Measurements from ENCODE around the gene RNASEH2A. TPM values are rescaled to one million over a fixed set of nuclear protein-coding genes. Genes with fewer than 3 reads are reported as not detected.

The RNASEH2A gene
- total RNA-seq, 2 donors from 2014 or later, result 20.8 to 63.5 TPM

DNA sequence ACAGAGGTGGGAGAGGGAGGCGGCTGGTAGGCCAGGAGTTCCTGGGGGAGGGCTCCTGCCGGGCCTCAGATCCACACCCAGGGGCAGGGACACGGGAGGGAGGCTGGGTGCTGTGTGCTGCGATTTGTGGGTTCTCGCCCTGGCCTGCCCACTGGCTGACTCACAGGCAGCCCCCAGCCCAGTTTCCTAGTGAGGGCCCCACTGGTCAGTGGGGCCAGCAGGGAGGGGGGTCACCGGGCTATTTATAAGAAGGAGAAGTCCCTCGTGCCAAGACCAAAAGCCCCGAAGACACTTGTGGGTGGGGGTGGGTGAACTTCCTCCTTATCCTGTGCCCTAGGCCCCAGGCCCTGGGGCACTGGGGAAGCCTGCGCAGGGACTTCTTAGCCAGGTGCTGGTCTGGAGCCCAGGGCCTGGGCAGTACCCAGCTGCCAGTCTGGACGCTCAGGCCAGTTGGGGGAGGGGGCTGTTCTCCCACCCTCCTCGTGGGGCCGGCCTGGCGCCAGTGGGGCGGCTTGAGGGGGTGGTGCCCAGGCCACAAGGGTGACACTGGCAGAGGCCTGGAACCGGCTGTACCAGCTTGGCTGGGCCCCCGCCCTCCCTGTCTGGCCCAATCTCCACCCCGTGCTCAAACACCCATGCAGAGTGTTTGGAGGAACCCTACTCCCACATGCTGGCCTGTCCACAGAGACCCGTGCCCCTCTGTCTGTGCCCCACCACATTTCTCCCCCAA, 20.1 kb upstream of the RNASEH2A start:
- no peak for DNase-seq (ENCODE audit: low spot score)
- peaks cover 27 to 28% of the 10 kb centered on the region in 2 donors for H3K4me1 Mint-ChIP-seq (ENCODE audit: low read depth in 2 of 2)
- no peaks in the 10 kb centered on the region for H3K9me3 Mint-ChIP-seq
- no peaks in the 10 kb centered on the region for H3K36me3 Mint-ChIP-seq
- H3K27me3 Mint-ChIP-seq, result no peaks in the 10 kb centered on the region
- no peak overlapping the region for H3K4me3 Mint-ChIP-seq
- no peak overlapping the region for H3K27ac Mint-ChIP-seq
- ATAC-seq, result no peak

DNA sequence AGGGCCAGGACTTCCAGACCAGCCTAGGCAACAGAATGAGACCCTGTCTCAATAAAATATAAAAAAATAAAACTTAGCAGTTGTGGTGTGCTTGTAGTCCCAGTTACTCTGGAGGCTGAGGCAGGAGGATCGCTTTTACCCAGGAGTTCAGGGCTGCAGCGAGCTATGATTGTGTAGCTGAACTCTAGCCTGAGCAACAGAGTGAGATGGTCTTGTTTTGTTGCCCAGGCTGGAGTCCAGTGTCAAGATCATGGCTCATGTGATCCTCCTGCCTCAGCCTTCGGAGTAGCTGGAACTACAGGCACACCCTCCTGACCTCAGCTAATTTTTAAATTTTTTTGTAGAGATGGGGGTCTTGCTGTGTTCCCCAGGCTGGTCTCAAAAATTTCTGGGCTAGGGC, 19.4 kb upstream of the RNASEH2A start:
- H3K27me3 Mint-ChIP-seq, result no peaks in the 10 kb centered on the region
- no peak overlapping the region for H3K27ac Mint-ChIP-seq
- no peaks in the 10 kb centered on the region for H3K9me3 Mint-ChIP-seq
- no peak overlapping the region for H3K4me3 Mint-ChIP-seq
- DNase-seq (ENCODE audit: low spot score) (no peak), ATAC-seq (no peak)
- no peaks in the 10 kb centered on the region for H3K36me3 Mint-ChIP-seq
- peaks cover 20 to 28% of the 10 kb centered on the region in 2 donors for H3K4me1 Mint-ChIP-seq (ENCODE audit: low read depth in 2 of 2)

DNA sequence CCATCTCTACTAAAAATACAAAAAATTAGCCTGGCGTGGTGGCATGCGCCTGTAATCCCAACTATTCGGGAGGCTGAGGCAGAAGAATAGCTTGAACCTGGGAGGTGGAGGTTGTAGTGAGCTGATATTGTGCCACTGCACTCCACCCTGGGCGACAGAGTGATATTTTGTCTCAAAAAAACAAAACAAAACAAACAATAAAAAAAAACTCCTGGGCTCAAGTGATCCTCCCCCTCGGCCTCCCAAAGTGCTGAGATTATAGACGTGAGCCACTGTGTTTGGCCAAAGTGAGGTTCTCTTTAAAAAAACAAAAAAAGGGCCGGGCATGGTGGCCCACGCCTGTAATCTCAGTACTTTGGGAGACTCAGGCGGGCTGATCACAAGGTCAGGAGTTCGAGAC, 18.9 kb upstream of the RNASEH2A start:
- H3K4me3 Mint-ChIP-seq, result no peak overlapping the region

DNA sequence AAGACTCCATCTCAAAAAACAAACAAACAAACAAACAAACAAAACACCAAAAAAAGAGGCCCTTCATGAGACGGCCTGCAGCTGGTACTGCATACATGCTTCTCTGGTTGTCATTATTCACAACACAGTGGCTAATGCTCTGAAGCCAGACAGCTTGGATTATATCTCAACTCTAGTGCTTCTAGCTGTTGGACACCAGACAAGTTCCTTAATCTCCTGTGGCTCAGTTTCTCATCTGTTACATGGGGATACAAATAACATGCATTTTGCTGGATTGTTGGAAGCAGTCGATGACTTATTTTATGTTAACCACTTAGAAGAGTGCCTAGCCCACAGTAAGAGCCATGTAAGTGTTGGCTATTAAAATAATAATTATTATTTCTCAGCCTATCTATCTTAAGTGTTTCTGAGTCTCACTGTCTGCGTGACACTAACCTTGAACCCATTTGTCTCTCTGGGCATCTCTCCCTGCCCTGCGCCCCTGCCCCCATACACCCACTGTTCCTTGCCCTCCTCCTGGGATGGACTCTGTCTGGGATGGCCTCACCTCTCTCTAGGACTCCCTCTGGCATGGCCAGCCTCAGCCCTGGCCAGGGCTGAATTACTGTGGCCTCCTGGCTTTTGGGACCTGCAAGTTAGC, 18.2 kb upstream of the RNASEH2A start:
- peak overlapping the region; percentile 93 for H3K4me3 Mint-ChIP-seq
- no peaks in the 10 kb centered on the region for H3K36me3 Mint-ChIP-seq
- no peaks in the 10 kb centered on the region for H3K9me3 Mint-ChIP-seq
- ATAC-seq, result no peak
- no peaks in the 10 kb centered on the region for H3K27me3 Mint-ChIP-seq
- peaks cover 17 to 25% of the 10 kb centered on the region in 2 donors for H3K4me1 Mint-ChIP-seq (ENCODE audit: low read depth in 2 of 2)
- peak overlapping the region; percentile 89 to 95 for H3K27ac Mint-ChIP-seq
- DNase-seq (ENCODE audit: low spot score), result no peak

More for the DNA sequence above, 18.9 kb upstream of the RNASEH2A start:
- Mint-ChIP-seq H3K4me1 (ENCODE audit: low read depth in 2 of 2) (peaks cover 17 to 25% of the 10 kb centered on the region in 2 donors), H3K9me3 (no peaks in the 10 kb centered on the region), H3K27me3 (no peaks in the 10 kb centered on the region), H3K27ac (no peak overlapping the region), H3K36me3 (no peaks in the 10 kb centered on the region)
- ATAC-seq (no peak), DNase-seq (ENCODE audit: low spot score) (no peak)

DNA sequence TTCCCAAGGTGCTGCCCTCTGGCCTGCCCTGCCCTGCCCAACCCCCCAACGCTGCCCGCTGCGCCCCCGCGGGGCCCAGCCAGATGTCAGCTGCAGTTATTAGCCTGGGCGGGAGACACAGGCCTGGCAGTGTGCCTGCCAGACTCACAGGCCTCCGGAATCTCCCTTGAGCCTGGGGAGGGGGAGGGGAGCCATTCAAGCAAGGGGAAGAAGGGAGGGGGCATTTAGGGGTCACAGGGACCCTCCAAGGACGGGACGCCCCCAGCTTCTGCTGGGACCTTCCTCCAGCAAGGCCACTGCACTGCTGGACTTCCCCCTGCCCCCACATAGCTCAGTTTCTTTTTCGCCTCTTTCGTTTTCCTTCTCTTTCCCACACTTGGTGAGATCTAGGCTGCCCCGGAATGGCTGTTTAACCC, 17.7 kb upstream of the RNASEH2A start:
- no peaks in the 10 kb centered on the region for H3K9me3 Mint-ChIP-seq
- DNase-seq (ENCODE audit: low spot score), result peak; percentile 87
- peak overlapping the region; percentile 93 for H3K4me3 Mint-ChIP-seq
- no peaks in the 10 kb centered on the region for H3K27me3 Mint-ChIP-seq
- ATAC-seq, result peak in 1 of 2 donors; percentile 1
- peak overlapping the region; percentile 89 to 95 for H3K27ac Mint-ChIP-seq
- H3K4me1 Mint-ChIP-seq (ENCODE audit: low read depth in 2 of 2), result peaks cover 17 to 22% of the 10 kb centered on the region in 2 donors
- no peaks in the 10 kb centered on the region for H3K36me3 Mint-ChIP-seq

DNA sequence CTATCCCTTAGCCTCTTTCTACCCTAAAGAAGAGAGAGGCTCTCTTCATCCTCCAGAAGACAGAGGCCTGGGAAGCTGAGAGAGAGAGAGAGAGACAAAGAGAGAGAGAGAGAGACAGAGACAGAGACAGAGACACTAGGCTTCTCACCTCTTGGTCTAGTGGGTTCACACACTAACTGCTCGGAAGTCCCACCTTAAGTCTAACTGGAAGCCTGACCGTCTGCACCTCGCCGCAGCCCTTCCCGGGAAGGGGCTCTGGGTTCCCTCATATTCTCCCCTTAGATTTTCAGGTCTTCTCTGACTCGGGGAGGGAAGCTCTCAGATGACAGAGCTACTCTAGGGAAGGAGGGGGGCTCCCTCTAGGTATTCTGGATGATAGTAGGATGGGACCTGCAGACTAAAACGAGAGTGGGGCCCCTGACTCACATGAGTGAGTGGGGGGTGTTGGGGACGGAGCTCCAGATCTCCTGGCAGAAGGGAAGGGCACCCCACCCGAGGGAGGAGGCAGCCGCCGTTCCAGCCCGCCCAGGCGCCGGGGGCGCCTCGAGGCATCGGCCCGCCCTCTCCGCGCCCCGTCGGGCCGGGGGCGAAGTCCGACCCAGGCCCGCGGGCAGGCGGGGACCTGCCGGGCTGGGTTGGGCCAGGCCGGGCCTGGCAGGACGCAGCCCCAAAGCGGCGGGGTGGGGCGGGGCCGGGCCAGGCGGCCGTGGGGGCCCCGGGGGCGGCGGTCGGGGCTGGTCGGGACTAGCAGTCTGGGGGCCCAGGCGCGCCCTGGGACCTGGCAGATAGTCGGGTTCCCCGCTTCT, 17.1 kb upstream of the RNASEH2A start:
- H3K27ac Mint-ChIP-seq, result peak overlapping the region; percentile 89 to 95
- DNase-seq (ENCODE audit: low spot score), result peak; percentile 74
- peak overlapping the region; percentile 97 for H3K4me3 Mint-ChIP-seq
- no peaks in the 10 kb centered on the region for H3K27me3 Mint-ChIP-seq
- no peaks in the 10 kb centered on the region for H3K36me3 Mint-ChIP-seq
- no peaks in the 10 kb centered on the region for H3K9me3 Mint-ChIP-seq
- peaks cover 21 to 25% of the 10 kb centered on the region in 2 donors for H3K4me1 Mint-ChIP-seq (ENCODE audit: low read depth in 2 of 2)
- ATAC-seq, result no peak

DNA sequence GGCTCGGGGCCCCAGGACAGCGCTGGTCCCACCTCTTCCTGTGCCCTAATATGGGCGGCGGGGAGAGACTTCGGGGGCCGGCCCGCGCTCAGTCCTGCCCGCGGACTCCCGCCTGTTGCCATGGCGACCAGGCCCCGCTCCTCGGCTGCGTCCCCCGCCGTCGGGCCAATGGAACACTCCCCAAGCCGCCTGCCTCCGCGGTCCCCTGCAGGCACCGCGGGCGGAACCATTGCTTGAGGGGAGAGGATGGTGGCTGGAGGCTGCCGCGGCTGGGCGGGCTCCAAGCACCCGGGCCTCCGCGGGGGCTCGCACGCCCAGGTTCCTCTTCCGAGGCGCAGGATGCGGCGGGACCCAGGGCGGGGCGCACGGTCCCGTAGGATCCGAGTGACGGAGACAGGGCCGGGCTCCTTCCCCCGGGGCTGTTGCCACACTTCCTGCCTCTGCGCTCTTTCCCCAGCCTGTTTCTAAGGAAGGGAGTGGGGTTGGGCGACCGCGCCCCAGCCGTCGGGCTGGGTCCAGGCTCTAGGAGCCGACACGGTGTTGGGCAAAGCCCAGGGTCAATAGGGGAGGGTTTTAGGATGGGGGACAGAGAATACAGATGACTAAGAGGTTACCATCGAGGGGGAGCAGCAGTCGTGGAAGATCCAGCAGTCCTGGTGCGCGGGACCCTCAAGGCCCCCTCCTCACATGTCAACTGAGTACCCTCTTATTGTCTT, 16.3 kb upstream of the RNASEH2A start:
- Mint-ChIP-seq H3K4me1 (ENCODE audit: low read depth in 2 of 2) (peaks cover 25 to 29% of the 10 kb centered on the region in 2 donors), H3K9me3 (no peaks in the 10 kb centered on the region), H3K27me3 (no peaks in the 10 kb centered on the region), H3K4me3 (peak overlapping the region; percentile 97), H3K27ac (peak overlapping the region; percentile 90 to 98), H3K36me3 (no peaks in the 10 kb centered on the region)
- ATAC-seq (peak; percentile 66 to 69), DNase-seq (ENCODE audit: low spot score) (peak; percentile 99)

DNA sequence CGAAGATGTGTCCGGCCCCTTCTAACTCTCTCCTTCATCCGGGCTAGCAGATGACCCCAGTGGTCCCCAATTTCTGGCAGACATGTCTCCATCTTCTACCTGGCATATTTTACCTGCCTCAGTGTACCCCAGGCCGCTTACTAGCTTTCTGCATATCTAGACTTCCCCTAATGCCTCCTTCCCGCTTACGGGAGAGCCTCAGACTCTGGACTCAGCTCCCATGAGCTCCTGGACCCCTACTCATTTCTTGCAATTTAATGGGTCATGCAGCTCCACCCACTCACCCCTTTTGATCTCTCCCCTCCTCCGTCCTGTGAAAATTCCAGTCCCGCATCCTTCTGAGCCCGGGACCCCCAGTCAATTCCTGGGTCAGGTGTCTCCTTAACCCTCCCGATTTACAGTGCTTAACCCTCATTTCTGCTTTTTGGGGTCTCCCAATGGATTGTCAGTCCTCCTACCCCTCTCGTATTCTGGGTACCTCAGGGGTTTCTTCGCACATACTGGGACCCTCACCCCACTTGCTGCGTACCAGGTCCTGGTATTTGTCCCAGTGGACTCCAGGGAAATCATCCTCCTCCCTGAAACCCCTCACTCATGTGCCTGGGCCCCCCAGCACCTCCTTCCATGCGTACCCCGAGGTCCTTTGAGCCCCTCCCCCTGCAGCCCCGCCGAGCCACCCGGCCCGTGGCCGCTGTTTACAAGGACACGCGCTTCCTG, 15.6 kb upstream of the RNASEH2A start:
- H3K27ac Mint-ChIP-seq, result peak overlapping the region; percentile 90 to 98
- ATAC-seq (no peak), DNase-seq (ENCODE audit: low spot score) (no peak)
- no peaks in the 10 kb centered on the region for H3K36me3 Mint-ChIP-seq
- H3K4me3 Mint-ChIP-seq, result peak overlapping the region; percentile 97
- no peaks in the 10 kb centered on the region for H3K27me3 Mint-ChIP-seq
- H3K9me3 Mint-ChIP-seq, result no peaks in the 10 kb centered on the region
- peaks cover 28 to 31% of the 10 kb centered on the region in 2 donors for H3K4me1 Mint-ChIP-seq (ENCODE audit: low read depth in 2 of 2)

DNA sequence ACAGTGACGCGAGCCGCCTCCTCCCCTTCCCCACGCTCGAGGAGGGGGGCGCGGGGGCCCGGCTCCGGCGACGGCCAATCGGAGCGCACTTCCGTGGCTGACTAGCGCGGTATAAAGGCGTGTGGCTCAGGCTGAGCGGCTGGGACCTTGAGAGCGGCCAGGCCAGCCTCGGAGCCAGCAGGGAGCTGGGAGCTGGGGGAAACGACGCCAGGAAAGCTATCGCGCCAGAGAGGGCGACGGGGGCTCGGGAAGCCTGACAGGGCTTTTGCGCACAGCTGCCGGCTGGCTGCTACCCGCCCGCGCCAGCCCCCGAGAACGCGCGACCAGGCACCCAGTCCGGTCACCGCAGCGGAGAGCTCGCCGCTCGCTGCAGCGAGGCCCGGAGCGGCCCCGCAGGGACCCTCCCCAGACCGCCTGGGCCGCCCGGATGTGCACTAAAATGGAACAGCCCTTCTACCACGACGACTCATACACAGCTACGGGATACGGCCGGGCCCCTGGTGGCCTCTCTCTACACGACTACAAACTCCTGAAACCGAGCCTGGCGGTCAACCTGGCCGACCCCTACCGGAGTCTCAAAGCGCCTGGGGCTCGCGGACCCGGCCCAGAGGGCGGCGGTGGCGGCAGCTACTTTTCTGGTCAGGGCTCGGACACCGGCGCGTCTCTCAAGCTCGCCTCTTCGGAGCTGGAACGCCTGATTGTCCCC, 14.9 kb upstream of the RNASEH2A start, which contains the start of gene JUNB:
TSS of gene JUNB (plus strand) at position 142 of the 706 bp plus-strand sequence. CDS start at position 428, 286 bp downstream.
- Mint-ChIP-seq H3K27ac (peak within 1 kb of the TSS; percentile 90 to 98), H3K4me1 (ENCODE audit: low read depth in 2 of 2) (peaks cover 35 to 39% of the 10 kb centered on the region in 2 donors), H3K36me3 (no peaks in the 10 kb centered on the region), H3K27me3 (no peaks in the 10 kb centered on the region), H3K9me3 (no peaks in the 10 kb centered on the region), H3K4me3 (peak within 1 kb of the TSS; percentile 97)
- DNase-seq (ENCODE audit: low spot score) (peak; percentile 98), ATAC-seq (peak; percentile 62 to 72)

DNA sequence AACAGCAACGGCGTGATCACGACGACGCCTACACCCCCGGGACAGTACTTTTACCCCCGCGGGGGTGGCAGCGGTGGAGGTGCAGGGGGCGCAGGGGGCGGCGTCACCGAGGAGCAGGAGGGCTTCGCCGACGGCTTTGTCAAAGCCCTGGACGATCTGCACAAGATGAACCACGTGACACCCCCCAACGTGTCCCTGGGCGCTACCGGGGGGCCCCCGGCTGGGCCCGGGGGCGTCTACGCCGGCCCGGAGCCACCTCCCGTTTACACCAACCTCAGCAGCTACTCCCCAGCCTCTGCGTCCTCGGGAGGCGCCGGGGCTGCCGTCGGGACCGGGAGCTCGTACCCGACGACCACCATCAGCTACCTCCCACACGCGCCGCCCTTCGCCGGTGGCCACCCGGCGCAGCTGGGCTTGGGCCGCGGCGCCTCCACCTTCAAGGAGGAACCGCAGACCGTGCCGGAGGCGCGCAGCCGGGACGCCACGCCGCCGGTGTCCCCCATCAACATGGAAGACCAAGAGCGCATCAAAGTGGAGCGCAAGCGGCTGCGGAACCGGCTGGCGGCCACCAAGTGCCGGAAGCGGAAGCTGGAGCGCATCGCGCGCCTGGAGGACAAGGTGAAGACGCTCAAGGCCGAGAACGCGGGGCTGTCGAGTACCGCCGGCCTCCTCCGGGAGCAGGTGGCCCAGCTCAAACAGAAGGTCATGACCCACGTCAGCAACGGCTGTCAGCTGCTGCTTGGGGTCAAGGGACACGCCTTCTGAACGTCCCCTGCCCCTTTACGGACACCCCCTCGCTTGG, 14.1 kb upstream of the RNASEH2A start:
- peak in 1 of 2 donors; percentile 0 for ATAC-seq
- Mint-ChIP-seq H3K36me3 (no peaks in the 10 kb centered on the region), H3K9me3 (no peaks in the 10 kb centered on the region), H3K27me3 (no peaks in the 10 kb centered on the region), H3K4me3 (peak overlapping the region; percentile 97), H3K4me1 (ENCODE audit: low read depth in 2 of 2) (peaks cover 36 to 40% of the 10 kb centered on the region in 2 donors), H3K27ac (peak overlapping the region; percentile 90 to 98)
- DNase-seq (ENCODE audit: low spot score), result peak; percentile 85

DNA sequence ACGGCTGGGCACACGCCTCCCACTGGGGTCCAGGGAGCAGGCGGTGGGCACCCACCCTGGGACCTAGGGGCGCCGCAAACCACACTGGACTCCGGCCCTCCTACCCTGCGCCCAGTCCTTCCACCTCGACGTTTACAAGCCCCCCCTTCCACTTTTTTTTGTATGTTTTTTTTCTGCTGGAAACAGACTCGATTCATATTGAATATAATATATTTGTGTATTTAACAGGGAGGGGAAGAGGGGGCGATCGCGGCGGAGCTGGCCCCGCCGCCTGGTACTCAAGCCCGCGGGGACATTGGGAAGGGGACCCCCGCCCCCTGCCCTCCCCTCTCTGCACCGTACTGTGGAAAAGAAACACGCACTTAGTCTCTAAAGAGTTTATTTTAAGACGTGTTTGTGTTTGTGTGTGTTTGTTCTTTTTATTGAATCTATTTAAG, 13.5 kb upstream of the RNASEH2A start:
- no peaks in the 10 kb centered on the region for H3K36me3 Mint-ChIP-seq
- no peak for ATAC-seq
- H3K4me1 Mint-ChIP-seq (ENCODE audit: low read depth in 2 of 2), result peaks cover 36 to 40% of the 10 kb centered on the region in 2 donors
- no peaks in the 10 kb centered on the region for H3K27me3 Mint-ChIP-seq
- H3K4me3 Mint-ChIP-seq, result peak overlapping the region; percentile 97
- no peak for DNase-seq (ENCODE audit: low spot score)
- no peaks in the 10 kb centered on the region for H3K9me3 Mint-ChIP-seq
- peak overlapping the region; percentile 90 to 98 for H3K27ac Mint-ChIP-seq
